NCI-H524 treated with DMSO at 0.1 percent for 48 hours (cell line): ENCODE measurements around the gene AMER3.
"Not testable (repeated sequence)": the region's sequence is repeated elsewhere in the genome, so short reads cannot be mapped to it uniquely, and the experiment has no call there.

Experiments
- DNase-seq: peaks from one replicate; lab custom pipeline; 2025; lab: John Stamatoyannopoulos, UW

AMER3 gene, protein sequence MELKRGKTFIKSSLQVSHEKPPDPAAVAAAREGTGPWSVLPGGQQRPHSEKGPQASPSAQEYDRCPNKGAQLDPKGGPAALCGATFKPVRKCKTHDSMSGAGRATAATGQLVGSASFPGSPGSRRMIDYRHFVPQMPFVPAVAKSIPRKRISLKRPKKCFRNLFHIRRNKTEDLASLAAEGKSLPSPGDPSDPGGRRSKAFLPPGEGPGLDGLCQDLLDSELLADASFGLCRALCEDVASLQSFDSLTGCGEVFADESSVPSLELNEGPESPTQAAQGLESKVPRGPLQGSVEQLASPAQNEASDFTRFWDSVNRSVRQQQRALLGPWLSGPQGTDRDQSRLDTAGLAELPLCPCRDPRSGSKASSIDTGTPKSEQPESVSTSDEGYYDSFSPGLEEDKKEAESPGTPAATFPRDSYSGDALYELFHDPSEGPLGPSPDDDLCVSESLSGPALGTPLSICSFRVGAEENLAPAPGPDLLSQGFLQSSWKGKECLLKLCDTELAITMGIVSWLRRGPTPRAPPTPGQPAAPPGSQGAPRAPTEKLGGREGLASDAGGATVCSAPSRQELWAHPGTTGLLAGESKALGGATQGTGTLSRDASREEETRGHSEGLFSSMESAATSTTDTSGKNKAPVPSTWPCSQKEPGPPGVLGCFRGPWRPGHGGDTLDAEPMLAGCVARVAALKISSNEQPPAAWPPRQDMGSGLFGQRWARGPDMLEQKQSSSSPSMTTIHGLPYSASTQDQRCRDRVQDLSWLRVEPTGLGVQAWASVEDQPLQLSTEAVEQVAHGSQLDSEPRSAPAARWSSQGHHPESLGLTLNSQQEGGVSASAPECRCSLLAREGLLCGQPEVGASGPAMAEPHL

DNA sequence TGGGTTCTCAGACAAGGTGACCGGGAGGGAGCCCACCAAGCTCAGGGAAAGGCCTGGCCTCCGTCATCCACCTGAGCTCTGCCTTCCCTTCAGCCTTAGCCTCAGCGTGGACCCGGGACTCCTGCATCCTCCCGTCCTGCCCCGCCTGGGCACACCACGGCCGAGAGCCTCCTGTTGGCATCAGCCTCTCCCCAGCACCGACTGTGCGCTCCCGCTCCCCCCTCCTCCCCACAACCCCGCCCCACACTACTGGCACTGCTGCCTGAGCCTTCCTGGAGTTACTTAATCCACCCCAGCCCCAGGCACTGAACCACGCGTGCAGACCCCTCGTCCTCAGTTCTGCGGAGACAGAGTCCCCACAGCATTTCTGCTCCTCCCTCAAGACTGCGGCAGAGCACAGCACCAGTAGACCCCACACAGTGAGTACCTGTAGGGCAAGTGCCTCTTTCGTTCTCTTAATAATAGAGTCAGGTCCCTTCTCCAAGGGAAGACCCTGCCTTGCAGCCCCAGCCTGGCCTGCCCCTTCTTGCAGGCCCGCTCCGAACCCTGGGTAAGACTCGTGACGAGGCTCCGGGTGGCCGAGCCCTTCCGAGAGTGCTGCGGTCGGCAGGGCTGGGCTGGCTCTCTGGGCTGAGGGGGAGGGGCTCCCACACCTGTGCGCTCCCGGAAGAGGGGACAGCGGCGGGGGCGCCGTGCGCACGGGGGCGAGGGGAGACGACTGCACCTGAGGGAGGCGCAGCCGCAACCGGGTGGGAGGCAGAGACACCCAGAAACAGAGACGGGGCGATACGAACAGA lies at the start of gene AMER3:
TSS of gene AMER3 (plus strand) at position 285 of the 797 bp plus-strand sequence. CDS start 6,533 bp downstream, outside the sequence.
- no peak for DNase-seq

- not testable (repeated sequence) for DNase-seq
These were observed 40.5 kb upstream of the AMER3 start for GRCh38 chr2:130714795-130715194.

DNA sequence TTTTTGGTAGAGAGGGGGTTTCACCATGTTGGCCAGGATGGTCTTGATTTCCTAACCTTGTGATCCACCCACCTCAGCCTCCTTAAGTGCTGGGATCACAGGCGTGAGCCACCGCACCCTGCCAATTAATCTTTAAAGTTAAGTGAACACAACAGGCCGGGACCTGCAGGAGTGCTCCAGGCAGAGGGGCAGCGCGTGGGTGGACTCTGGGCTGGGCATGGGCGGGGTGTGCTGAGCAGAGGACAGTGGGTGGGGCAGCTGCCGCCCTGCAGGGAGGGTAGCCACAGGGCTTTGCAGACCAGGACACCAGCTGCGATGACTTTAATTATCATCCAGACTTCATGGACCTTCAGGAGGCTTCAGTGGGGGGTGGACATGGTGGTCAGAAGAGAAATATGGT lies 35.3 kb upstream of the AMER3 start:
- no peak for DNase-seq

- DNase-seq, result no peak
These were observed 34.8 kb upstream of the AMER3 start for GRCh38 chr2:130720528-130720927.

- no peak for DNase-seq
These were observed 30.9 kb upstream of the AMER3 start for GRCh38 chr2:130724455-130724854.

- DNase-seq, result no peak
These were observed 28.6 kb upstream of the AMER3 start for GRCh38 chr2:130726614-130727180.

DNA sequence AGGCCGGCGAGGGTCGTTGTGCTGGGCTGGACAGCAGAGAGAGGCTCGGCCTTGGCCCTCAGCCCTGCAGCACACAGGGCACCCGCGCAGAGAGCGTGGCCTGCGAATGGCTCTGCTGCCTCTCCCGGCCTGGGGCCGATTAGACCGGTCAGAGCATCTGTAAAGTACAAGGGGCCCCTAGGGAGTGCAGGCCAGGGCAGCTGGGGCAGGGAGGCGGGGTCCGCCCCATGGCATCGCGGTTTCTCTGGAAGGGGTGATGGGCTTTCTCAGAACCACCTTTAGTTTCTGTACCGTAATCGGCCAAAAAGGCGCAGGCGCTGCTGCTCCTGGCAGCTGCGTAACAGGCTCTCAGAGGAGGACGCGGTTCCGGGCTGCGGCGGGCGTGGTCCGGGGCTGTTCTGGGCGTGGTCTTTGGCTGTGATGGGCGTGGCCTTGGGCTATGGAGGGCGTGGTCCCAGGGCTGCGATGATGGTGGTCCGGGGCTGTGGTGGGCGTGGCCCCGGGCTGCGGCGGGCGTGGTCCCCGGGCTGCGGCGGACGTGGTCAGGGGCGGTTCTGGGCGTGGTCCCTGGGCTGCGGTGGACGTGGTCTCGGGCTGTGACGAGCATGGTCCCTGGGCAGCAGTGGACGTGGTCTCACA lies 27.9 kb upstream of the AMER3 start:
- peak; percentile 59 for DNase-seq

DNA sequence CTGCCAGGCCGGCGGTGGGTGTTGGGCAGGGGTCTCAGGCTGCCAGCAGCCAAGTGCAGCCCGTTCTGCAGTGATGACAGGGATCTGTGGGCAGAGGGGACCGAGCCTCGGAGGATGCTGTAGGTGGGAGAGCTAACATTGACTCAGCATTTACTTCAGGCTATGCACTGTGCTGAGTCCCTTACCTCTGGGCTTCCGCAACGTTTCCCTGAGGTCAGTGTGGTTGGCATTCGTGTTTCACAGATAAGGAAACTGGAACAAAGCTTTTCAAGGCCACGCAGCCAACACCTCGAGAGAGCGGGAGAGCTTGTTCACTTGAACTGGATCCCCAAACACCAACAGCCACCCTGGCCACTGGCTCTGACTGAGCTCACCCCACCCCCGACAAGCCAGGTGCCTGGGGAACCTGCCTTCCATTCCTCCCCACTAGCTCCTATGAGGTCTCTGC lies 27.3 kb upstream of the AMER3 start:
- DNase-seq, result no peak

GRCh38 chr2:130728549-130729316 lies 26.6 kb upstream of the AMER3 start, which contains the start of gene GPR148:
GPR148 (plus strand) TSS chr2:130729070; CDS start chr2:130729152, 82 bp downstream.
- no peak for DNase-seq

- DNase-seq, result no peak
These were observed 25.7 kb upstream of the AMER3 start for GRCh38 chr2:130729322-130730299.

- DNase-seq, result not testable (repeated sequence)
These were observed 23.1 kb upstream of the AMER3 start for GRCh38 chr2:130732257-130732656.

DNA sequence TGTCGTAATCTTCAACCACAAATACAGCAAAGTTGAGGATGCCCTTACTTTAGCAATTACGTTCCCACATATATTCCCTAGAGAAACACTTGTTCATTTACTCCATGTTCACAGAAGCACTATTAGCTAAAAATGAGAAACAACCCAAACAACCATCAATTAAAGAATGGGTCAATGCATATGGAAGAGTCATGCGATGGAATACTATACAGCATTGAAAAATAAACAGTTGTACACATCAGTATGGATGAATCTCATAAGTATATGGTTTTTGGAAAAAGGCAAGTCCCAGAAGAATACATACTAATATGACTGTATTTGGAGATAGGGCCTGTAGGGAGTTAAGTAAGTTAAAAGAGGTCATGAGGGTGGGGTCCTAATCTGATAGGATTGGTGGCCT lies 20.1 kb upstream of the AMER3 start:
- DNase-seq, result no peak

DNA sequence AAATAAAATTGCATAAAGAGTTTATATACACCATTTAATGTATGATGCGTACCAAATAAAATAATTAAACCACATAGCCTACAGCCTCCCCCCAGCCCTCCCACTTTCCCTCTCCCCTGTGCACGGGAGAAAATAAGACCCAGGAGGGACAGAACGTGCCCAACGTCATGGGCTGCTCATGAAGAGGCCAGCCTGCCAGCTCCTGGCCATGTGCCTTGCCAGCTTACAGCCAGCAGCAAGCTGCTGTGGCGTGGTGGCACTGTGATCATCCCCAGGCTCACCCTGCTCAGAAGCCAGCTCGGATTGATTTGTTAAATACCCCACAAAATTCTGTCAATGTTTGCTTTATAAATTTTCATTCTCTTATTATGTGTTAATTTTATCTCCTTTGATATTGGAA lies 18.9 kb upstream of the AMER3 start:
- no peak for DNase-seq

- no peak for DNase-seq
These were observed 17.7 kb upstream of the AMER3 start for GRCh38 chr2:130737592-130737991.

GRCh38 chr2:130740671-130741070 lies 14.7 kb upstream of the AMER3 start:
- DNase-seq, result no peak

DNA sequence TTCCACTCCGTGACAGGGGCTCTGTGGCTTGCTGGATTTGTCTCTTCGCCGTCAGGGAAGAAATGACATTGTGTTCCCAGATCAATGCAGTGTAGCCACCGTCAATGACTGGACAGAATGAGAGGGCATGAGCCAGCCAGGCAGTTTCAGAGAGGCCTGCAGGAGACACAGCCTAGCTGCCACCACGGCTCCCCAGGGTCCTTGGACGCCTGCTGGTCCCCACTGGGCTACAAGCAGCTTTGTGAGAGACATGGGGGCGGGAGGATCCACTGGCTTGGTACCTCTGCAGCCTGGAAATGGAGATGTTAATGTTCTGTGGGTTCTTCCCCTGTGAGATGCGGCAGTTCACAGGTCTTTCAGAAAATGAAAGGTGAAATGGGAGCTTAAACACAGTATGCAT lies 12.1 kb upstream of the AMER3 start:
- no peak for DNase-seq

DNA sequence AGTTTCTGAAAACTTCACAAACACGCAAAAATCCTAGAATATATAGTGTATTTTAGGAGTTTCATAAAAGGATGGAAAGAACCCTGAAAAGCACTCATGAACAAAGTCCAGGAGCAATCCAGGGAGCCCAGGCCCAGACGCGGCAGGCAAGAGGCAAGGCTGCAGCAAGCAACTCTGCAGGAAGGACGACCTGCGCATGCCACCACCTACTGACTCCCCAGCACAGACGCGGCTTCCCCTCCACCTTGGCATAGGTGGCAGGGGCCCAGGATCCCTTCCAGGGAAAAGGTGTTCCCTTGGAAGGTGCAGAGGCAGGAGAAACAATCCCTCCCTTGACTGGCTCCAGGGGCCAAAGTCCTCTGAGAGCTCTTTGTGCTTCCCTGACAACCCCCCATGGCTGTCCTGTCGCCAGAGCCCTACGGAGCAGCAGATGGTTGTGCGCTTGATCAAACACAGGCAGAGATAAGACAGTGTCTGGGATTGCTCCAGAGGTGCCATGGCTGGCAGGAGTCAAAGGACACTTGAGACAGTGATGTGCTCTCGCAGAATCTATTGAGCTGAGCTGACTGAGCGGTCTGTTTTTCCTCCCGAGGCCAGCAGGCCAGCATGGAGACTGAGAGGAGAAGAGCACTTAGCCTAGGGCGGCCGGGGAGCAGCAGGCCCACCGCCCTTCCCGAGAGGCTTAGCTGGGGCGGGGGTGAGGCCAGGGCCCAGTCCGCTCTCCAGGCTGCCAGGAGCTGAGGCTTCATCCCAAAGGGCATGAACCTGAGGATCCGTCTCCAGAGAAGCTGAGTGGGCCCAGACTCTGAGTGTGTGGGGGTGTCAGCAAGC lies 10.8 kb upstream of the AMER3 start:
- peak; percentile 20 for DNase-seq

DNA sequence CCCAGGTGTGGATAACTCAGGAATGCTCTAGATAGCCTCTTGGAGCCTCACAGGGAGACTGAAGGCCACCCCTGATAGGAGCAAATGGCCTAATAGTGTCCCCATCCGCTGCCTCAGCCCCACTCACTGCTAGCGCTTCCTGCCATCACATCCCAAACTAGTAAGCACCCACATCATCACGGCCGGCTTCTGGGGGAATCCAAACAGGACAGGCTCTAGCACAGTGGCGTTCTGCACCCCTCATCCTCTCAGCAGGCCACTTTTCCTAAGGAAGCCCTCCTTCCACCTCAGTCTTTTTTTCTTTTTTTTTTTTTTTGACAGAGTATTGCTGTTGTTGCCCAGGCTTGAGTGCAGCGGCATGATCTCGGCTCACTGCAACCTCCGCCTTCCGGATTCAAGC lies 6.3 kb upstream of the AMER3 start:
- DNase-seq, result no peak
